ENCODE measurements around the gene ADD2.

DNA sequence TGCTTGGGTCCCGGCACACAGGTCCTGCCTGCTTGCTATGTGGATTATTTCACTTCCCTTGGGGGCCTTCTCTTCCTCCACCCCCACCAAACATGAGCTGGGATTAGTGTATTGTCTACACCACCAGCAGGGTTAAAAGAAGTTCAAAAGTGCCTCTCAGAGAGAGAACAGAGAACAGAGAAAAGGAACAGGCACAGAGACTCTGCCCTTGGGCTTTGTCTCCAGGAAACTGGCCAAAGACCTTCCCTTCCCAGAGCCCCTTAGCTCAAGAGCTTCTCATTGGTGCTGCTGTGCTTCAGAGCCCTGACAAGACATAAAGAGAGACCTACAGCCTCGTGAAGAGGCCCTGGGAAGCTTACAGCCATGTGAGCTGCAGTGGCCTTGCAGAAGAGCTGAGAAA lies 29.5 kb upstream of the ADD2 start:
- TF ChIP-seq, protein P1, sequence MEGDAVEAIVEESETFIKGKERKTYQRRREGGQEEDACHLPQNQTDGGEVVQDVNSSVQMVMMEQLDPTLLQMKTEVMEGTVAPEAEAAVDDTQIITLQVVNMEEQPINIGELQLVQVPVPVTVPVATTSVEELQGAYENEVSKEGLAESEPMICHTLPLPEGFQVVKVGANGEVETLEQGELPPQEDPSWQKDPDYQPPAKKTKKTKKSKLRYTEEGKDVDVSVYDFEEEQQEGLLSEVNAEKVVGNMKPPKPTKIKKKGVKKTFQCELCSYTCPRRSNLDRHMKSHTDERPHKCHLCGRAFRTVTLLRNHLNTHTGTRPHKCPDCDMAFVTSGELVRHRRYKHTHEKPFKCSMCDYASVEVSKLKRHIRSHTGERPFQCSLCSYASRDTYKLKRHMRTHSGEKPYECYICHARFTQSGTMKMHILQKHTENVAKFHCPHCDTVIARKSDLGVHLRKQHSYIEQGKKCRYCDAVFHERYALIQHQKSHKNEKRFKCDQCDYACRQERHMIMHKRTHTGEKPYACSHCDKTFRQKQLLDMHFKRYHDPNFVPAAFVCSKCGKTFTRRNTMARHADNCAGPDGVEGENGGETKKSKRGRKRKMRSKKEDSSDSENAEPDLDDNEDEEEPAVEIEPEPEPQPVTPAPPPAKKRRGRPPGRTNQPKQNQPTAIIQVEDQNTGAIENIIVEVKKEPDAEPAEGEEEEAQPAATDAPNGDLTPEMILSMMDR (IDR thresholded peaks at IDR 0.05): no peak
- TF ChIP-seq POLR2A (IDR thresholded peaks at IDR 0.05): no peak

Data from adrenal gland (tissue), 5 donors.